HG03103 (cell line): ENCODE measurements around the gene DYSF.

Source experiments
- ATAC-seq: cut with Tn5 transposase; IDR thresholded peaks from one replicate; pipeline ENCODE4 v1.9.1; 2021; ENCODE audit warnings: low read depth; ENCODE audit not compliant: unreplicated experiment

The DYSF gene

GRCh38 chr2:71521436-71521950 is 68.1 kb downstream of the DYSF start:
- no peak for ATAC-seq

DNA sequence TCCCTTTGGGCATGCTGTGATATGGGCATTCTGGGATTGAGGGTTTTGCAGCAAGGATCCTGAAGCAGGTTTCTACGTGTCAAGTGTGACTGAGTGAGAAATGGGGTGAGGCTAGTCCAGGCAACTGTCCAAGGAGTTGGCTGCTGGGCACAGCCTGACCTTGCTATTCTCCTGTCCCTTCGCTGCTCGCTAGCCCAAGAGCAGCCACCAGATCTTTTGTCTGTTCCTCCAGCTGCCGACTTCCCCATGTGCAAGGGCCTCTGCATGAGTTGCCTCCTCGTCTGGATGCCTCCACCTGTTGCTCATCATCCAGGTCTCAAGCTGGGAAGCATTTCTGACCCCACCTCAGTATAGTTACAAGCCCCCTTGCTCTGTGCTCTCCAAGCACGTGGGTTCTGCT is 71.1 kb downstream of the DYSF start:
- ATAC-seq, result no peak

- no peak for ATAC-seq
These were observed 72.8 kb downstream of the DYSF start for GRCh38 chr2:71526141-71526540.

- no peak for ATAC-seq
These were observed 73.6 kb downstream of the DYSF start for GRCh38 chr2:71526975-71527374.

DNA sequence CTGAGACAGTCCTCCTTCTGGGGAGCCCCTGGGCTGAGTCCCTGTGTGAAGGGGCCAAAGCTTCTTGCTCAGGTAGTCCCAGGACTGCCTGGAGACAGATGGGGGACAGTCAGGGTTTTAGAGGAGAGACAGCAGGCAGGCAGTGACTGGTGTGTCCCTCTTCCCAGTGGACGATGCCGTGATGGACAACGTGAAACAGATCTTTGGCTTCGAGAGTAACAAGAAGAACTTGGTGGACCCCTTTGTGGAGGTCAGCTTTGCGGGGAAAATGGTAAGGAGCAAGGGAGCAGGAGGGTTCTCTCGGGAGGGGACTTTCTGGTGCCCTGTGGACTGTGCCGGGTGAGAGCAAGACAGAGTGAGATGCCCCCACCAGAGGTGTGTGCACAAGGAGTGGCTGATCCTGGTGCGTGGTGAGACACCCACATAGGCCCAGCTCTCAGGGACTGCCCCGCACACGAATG is 74.8 kb downstream of the DYSF start:
- no peak for ATAC-seq

DNA sequence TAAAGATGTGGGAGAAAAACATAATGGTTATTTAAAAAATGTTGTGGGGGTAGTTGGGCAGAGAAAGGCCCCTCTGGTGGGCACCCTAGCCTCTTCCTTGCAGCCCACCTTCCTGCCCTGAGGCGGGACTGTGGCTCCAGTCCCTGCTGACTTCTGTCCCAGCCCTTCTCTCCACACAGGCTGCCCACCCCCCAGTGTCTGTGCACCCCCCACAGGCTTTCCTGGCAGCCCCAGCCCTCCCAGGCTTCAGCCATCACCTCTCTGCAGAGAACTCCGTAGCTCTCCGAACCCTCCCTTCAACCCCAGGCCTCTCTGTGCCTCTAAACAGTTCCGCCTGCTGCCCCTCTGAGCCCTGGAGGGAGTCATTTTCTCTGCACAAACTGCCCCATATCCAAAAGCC is 75.4 kb downstream of the DYSF start:
- no peak for ATAC-seq

DNA sequence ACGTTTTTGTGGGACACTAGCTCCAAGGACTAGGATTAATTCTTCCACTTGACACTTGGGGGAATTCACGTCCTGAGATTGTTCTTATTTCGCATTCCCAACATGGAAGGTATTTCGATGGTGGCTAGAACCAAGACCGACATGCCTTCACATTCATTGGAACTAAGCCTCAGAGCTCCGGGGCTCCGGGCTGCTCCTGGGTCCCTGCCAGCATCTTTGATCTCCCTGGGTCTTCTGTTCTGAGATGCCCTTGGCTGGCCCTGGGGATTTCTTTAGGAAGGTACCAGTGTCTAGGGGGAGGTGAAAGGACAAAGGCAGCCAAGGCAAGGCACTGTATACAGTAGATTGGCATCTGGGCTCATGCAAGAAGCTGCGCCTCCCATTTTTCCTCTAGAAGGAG is 76.8 kb downstream of the DYSF start:
- ATAC-seq, result no peak

GRCh38 chr2:71530641-71531332 is 77.4 kb downstream of the DYSF start:
- no peak for ATAC-seq

- ATAC-seq, result no peak
These were observed 78.2 kb downstream of the DYSF start for GRCh38 chr2:71531522-71532047.

DNA sequence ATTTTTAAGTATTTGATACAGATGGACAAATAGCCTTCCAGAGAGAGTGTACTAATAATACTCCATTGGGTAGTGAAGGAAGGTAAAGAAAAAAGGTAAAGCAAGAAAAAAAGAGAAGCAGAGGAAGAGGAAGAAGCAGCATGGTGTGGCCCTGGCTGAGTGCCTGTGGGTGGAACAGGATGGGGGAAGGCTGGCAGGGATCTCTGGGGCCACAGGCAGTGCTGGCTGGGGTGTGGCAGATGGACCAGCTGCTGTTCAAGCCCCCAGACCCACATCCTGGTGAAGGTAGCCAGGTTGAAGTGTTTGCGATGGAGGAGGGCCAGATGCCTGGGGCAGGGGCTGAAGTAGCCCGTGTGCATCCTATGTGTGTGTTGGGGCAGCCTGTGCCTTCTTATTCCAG is 79.0 kb downstream of the DYSF start:
- no peak for ATAC-seq

GRCh38 chr2:71534201-71534600 is 80.8 kb downstream of the DYSF start:
- no peak for ATAC-seq

GRCh38 chr2:71534826-71535225 is 81.5 kb downstream of the DYSF start:
- no peak for ATAC-seq

DNA sequence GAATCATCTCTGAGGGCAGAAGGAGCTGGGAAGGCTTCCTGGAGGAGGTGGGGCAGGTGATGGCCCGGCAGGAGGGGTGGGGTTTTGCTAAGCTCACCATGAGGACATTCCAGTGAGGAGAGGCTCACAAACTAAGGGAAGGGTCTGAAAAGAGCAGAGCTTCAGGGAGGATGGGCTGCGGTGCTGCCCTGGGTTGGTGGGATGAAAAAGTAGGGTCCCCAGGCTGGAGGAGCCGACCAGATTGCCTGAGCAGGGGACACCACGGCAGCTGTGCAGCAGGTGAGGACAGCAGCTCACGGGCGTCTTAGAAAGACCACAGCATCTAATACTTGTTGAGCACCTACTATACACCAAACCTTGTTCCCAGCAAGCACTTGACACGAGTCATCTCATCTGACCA is 82.2 kb downstream of the DYSF start:
- ATAC-seq, result no peak

- ATAC-seq, result no peak
These were observed 82.9 kb downstream of the DYSF start for GRCh38 chr2:71536226-71536671.

GRCh38 chr2:71538241-71538640 is 84.9 kb downstream of the DYSF start:
- ATAC-seq, result no peak

DNA sequence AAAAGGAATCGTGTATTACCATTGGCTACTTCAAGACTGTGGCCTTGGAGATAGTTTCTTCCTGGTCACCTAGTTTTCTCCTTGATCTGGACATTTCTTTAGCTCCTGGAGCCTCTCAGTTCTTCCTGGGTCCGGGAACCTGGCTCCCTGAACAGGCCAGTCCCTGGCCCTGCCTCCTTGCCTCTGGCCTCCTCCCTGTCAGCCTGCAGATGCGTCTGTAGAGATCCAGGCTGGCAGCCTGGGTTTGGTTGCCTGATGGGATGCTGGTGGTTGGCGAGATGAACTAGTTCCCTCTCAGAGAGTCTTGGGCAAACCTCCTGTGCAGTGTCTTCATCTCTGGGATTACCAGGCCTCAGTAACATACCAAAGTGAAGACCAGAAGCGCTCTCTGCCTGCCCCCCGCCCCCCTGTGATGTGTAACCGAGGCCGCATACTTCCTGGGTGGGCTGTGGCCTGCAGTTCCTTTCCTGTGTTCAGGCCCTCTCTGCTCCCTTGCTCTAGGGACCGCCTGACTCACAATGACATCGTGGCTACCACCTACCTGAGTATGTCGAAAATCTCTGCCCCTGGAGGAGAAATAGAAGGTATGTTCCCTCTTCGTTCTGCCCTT is 85.4 kb downstream of the DYSF start:
- no peak for ATAC-seq

DNA sequence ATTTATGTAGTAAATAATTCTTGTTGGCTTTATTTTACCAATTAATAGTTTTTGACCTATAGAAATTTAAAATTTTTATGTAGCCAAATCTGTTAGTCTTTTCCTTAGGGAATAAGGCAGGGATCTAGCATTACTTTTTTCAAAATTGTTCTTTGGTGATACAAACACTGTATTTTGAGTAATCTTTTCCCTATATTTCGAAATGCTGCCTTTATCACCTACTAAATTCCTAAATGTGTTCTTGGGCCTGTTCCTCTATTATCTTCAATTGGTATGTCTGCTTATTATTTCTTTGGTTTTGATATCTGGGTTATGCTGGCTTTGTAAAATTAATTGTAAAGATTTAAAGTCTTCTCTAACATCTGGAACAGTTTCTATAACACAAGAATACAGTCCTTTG is 87.5 kb downstream of the DYSF start:
- ATAC-seq, result no peak

GRCh38 chr2:71544919-71545571 is 91.7 kb downstream of the DYSF start:
- ATAC-seq, result no peak

DNA sequence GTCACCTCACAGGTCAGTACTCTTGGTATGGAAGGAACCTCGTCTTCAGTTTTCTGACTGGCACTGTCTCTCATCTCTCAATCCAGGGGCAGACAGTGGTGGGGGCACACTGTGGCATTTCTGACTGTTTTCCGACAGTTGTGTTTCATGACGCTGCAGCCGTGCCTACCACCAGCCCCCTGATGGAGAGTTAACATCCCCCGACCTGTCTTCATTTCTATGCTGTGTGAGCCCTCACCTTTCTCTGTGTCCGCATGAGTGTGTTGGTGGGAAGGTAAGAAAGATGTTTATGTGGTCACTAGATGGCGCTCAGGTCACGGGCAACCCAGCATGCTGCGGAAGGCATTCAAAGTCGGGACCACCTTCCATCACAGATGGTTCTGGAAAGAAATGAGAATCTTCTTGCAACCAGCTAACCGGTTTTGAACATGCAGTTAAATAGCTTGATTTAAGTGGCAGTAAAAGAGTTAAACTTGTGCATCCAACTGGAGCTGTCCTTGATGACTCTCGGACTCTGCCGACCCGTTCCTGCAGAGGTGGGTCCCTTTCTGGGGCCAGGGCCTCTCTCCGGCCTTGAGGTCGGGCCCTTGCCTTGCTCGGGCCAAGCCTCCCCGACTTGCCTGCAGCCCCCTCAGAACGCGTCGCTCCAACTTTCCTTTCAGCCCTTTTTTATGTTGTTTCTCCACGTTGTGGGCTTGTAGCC is 92.4 kb downstream of the DYSF start:
- no peak for ATAC-seq

- no peak for ATAC-seq
These were observed 92.9 kb downstream of the DYSF start for GRCh38 chr2:71546275-71546638.

DNA sequence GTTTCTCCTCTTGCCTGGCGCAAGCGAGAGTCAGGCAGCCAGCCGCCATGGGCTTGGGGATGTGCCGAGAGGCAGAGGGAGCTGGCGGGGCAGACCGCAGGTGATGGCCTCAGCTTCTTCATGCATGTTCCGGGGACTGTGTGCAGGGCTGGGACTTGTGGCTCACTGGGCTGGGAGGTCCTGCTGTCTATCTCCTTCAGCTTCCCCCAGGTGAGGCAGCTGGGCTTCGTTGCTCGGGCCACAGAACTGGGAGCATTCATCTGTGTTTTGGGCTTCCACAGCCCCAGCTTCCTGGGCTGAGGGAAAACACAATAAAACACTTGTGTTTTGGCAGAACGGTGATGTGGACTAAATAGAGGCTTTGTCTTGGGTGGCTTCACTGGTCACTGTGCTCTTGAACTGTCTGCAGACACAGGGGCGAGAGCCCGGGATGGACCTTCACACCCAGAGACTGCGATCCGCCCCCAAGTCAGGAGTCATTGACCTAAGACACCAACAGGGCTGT is 93.5 kb downstream of the DYSF start:
- no peak for ATAC-seq
